NOMO-1 treated with DMSO at 0.1 percent for 48 hours (cell line): ENCODE measurements around the gene MAN1B1.
"Not testable (repeated sequence)": the region's sequence is repeated elsewhere in the genome, so short reads cannot be mapped to it uniquely, and the experiment has no call there.

Experiments used
- DNase-seq: peaks from one replicate; lab custom pipeline; 2025; ENCODE audit not compliant: unreplicated experiment; lab: John Stamatoyannopoulos, UW

The MAN1B1 gene

DNA sequence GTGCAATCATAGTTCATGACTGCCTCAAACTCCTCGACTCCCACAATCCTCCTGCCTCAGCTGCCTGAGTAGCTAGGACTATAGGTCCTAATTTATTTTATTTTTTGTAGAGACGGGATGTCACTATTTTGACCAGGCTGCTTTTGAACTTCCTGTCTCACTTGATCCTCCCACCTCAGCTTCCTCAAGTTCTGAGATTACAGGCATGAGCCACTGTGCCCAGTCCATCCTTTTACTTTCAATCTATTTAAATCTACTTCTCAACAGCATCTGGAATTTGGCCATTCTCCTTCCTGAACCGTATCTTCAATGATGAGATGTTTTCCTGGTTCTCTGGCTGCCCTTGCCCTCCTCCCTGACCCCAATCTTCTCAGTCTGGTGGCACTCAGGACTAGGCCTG is 40.0 kb downstream of the MAN1B1 start:
- peak; percentile 25 for DNase-seq

DNA sequence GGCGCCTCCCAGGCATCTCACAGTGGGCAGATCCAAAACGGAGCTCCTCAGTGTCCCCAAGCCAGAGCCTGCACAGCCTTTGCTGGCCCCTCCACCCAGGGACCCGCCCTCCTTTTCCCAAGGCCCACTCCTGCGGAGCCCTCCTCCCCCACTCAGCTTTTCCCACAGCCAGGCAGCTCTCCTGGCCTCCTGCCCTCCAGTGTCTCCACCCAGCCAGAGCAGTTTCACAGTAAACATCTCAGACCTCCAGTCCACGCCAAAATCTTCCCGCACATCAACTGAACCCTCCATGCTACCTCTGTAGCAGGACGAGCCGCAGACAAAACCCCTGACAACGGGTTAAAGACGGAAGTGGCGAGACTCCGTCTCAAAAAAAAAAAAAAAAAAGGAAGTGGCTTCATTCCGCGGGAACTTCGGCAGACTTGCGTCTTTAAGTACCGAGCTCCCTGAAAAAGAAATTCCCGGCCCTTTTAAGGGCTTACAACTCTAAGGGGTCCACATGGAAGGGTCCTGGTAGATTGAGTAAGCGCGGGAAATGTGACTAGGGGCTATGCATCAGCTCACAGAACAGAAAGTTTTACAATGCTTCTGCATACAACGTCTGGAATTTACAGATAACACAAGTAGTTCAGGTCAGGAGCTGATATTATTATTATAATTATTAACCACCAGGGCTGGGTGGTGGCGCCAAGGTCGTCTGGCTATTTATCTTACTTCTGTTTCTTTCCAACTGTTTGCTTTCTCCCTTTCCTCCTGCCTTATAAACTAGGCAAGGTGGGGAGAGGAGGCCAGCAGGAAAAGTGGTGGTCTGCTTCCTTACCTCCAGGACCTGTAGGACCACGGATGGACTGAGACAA is 40.7 kb downstream of the MAN1B1 start:
- peak; percentile 83 for DNase-seq

DNA sequence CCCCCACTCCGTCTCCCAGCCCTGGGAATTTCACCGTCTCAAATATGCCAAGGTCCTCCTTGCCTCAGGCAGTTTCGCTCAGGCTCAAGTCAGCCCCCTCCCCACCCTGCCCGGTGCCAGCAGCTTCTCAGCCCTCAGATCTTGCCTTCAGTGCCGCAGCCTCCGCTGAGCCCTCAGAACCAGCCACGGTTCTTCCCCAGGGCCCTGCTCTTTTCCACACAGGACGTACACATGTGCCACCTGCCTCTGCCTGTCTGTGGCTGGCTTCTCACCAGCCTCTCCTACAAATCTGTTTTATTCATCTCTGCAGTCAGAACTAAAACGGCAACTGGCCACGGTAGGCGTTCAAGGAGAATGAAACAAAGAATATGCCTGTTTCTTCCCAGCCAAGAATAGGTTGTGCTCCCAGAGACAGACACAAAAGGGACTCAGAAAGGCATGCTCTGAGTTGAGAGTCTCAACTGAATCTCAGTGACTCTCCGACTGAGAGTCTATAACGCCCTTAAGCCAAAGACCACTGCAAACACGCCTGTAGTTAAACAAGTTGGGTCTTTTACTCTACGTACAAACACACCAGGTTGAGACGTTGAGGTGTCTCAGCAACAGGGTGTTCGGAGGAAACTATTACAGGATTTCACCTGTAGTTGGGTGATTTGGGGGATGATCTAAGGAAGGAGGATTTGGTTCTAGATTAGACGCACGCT is 41.5 kb downstream of the MAN1B1 start:
- DNase-seq = no peak

DNA sequence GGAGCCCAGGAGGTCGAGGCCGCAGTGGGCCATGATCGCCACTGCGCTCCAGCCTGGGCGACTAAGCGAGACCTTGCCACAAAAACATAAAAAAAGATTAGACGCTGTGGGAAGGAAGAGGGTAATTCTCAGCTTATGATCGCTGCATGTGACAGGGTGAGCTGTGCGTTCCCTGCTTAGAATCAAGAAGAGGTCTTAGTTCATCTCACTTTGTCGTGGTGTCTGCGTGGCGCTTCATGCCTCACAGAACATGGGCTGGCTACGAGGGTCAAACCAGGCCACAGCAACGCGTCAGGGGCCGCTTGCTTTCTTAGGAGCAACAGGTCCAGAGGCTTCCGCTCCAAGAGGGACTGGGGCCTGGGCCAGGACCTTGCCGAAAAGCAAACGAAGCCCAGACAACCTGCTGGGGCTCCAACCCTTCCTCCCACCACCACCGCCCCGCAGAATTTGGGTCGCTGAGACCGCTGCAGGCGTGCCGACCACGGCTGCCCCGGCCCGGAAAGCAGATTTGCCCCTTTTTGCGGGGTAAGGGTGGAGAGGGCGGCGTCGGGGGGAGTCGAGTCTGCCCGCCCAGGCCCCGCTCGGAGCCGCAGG is 42.2 kb downstream of the MAN1B1 start:
- no peak for DNase-seq

DNA sequence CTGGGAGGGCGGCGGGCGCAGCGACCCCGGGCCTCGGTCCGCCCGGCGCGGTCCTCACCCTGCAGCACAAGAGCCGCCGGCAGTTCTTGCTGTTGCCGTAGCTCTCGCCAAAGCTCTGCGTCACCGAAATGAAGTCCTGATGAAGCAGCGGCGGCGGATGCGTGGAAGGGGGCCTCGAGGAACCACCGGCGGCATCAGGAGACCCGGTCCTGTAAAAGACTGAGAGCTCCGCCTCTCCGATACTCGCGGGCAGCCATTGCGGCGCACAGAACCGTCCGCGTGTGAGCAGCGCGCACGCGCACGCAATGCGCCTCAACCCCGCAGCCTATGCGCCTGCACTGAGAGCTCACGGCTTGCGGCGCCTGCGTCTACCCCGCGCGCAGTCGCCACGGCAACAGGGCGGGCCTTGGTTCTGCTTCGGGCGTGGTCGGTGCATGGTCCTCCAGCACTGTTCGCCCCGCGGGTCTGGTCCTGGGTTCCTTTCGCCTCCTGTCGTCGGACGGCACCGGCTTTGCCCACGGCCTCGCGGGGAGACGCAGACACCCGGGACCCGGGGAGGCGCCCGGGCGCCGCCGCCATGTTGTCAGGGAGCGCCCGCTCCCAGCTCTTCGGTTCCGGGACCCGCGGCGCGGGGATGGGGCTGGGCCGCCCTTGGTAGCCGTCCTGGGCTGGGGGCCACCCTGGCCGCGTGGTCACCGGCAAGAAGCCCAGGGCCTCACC is 42.8 kb downstream of the MAN1B1 start:
- peak; percentile 93 for DNase-seq

DNA sequence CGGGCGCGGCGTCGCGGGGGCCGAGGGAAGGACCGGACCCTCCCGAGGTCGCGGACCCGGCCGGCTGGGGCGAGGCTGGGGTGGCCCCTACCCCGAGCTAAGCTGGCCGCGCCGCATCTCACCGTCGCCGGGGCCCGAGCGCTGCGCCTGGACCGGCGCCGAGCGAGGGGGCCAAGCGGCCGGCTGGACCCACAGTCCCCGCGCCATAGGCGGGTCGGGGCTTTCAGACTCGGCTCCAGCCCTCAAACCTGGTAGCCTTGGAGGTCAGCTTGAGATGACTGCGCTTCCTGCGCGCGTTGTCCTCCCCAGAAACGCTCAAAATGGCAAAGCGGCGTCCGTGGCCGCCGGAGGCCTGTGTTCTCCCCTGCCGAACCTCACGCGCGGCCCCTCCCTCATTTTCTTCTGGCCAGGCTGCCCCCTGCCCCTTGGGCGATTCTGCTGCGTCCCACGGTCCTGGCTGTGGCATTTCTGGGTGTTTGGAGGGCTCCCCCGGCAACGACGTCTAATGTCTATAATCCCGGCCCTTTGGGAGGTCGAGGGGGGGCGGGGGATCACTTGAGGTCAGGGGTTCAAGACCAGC is 43.5 kb downstream of the MAN1B1 start:
- DNase-seq = no peak

DNA sequence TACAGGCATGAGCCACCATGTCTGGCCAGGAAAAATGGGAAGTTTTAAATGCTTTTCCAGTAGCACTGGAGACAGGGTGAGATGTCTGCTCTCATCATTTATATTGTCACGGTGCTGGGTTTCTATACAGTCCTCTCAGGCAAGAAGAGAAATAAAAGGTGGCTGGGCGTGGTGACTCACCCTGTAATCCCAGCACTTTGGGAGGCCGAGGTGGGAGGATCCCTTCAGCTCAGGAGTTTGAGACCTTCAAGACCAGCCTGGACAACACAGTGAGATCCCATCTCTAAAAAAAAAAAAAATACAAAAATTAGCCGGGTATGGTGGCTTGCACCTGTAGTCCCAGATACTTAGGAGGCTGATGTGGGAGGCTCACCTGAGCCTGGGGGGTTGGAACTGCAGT is 47.4 kb downstream of the MAN1B1 start:
- no peak for DNase-seq

DNA sequence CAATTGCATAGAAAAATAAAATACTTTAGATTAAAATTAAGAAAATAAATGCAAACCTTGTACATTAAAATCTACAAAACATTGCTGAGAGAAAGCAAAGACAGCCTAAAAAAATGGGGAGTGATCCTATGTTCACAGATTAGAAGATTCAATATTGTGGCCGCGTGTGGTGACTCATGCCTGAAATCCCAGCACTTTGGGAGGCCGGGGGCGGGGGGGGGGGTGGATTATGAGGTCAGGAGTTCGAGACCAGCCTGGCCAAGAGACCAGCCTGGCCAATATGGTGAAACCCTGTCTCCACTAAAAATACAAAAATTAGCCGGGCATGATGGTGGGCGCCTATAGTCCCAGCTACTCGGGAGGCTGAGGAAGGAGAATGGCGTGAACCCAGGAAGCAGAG is 48.4 kb downstream of the MAN1B1 start:
- not testable (repeated sequence) for DNase-seq

DNA sequence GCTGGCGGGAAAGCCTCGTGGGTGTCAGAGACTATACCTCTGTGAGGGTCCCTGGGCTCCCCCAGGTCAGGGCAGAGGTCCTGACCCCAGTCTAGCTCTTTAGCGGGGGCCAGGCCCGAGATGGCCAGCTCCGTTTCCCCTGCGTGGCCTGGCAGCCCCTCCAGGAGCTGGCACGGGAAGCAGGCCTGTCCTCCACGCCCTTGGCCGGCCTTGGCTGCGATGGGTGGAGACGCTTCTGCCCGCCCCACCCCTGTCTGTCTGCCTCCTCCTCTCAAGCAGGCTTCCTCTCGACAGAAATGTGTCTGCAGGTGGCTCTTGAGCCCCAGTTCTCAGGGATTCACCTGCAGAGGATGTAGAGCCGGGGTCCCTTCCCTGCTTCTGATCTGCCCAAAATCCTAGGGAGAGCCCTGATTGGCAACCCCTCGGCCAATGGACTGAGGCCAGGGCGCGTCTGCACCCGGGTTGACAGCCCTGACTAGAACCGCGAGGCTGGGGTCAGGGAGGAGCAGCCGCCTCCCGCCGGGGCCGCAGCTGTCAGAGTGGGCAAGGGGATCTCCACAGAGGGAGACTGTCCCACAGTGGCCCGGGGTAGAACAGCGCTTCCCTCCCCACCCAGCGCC is 49.6 kb downstream of the MAN1B1 start:
- no peak for DNase-seq

DNA sequence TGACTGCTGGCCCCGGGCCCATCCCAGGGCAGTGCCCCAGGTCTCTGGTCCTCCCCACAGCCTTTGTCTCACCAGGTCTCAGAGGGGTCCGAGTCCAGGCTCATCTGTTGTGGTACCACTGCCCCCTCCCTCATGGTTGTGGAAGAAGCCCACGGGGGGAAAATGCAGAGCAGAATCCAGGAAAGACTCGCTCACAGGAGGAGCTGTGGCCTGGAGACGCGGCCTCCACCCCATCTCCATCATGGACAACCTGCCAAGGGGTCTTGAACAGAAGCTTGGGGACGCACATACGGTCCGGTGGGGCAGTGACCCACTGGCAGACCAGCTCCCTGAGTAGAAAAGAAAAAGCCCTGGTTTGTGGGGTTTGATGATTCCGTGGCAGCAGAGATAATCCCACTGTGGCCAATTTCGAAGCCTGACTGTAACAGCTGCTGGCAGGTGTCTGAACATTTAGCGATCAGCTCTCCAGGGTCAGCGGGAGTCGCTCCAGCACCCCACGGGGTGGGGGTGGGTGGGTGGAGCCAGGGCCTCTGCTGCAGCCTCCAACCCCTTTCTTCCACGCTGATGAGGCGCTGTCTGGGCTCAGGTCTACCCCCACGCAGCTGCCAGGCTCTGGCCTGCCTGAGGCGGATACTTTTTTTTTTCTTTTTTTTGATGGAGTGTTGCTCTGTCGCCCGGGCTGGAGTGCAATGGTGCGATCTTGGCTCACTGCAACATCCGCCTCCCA is 50.3 kb downstream of the MAN1B1 start:
- no peak for DNase-seq

DNA sequence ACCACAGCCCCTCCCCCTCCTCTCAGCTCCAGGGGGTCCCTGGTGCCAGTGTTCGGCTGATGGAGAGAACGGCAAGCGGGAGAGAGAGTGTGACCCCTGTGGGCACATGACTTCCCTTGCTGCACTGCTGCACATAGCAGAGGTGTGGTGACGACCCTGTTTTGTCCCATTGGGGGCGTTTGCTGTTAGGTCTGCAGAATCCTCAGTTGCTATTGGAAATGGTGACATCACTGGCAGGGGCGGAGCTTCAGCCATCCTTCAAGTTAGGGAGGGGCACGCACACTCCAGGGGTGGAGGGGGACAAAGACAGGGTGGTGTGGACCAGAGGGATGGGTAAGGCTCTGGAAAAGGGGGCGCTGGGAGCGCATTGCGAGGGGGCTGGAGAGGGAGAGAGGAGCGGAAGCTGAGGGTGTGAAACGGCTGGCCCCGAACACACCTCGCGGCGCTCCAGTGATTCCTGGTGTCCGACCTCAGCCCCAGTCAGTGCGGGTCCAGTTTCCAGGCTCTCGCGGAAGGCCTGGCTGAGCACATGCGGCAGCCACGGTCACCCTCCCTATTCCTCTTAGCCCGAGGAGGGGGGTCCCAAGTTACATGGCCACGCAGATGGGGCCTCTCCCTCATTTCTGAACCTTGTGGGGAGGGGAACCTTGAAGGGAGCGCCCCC is 51.4 kb downstream of the MAN1B1 start:
- no peak for DNase-seq

DNA sequence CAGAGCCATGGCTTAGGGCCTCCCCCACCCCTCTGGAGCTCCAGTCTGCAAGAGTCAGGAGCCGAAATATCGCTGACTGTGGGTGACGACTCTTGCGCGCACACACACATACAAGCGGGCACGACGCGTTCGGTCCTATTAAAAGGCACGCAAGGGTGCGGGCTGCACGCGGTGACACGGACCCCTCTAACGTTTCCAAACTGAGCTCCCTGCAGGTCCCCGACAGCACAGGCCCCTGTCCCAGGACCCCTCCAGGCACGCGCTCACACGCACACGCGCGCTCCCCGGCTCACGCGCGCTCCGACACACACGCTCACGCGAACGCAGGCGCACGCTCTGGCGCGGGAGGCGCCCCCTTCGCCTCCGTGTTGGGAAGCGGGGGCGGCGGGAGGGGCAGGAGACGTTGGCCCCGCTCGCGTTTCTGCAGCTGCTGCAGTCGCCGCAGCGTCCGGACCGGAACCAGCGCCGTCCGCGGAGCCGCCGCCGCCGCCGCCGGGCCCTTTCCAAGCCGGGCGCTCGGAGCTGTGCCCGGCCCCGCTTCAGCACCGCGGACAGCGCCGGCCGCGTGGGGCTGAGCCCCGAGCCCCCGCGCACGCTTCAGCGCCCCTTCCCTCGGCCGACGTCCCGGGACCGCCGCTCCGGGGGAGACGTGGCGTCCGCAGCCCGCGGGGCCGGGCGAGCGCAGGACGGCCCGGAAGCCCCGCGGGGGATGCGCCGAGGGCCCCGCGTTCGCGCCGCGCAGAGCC is 52.1 kb downstream of the MAN1B1 start, which contains the start of gene GRIN1:
GRIN1 (plus strand) TSS at position 433 of the 746 bp plus-strand sequence. CDS start 333 bp downstream, outside the sequence.
- no peak for DNase-seq

DNA sequence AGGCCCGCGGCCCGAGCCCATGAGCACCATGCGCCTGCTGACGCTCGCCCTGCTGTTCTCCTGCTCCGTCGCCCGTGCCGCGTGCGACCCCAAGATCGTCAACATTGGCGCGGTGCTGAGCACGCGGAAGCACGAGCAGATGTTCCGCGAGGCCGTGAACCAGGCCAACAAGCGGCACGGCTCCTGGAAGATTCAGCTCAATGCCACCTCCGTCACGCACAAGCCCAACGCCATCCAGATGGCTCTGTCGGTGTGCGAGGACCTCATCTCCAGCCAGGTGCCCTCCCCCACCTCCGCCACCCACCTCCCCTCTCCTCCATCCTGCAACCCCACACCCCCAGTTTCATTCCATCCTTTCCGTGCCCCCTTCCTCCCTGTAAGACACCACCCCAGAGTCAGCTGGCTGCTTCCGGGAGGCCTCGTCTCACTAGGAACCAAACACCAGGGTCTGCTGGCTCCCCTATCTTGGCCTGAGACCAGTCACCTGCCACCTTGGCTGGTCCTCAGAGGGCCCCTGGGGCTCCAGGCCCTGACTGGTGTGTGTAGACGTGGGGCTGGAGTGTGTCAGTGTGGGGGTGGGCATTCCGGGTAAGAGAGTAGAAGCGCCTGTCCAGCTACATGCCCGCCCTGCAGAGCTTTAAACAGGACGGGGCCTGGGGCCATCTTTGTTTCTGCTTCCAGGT is 52.8 kb downstream of the MAN1B1 start:
- DNase-seq = no peak

DNA sequence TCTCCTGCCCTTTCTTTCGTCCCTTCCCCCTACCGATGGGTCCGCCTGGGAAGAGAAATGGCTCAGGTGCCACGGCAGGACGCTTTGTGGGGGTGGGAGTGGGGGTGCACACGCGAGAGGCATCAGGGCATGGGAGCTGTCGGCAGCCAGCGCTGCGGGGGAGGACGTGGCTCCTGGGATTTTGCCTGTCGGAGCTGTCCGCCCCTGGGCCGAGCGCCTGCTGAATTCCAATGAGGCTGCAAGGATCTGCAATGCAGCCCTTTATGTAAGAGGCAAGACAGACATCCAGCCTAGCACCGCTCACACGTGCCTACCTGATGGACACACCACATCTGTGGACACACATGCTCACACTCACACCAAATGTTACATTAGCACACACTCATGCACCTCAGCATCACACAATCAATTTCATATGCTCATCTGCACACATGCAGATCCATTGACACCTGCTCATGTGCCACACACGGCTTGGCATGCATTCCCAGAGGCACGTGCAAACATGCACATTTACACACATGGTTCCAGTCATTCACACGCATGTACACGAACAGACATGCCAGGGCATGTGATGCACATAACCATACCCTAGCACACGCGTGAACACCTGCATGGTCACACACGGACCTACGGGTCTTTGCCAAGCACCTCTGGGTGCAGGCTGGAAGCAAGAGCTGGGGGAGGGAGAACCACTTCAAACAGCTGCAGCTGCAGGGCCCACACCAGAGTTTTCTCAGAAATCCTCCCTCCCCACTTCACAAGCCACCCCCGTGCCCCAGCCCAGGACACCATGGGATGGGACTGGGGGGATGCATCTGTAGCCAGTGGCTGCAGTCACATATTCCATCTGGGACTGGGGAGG is 53.6 kb downstream of the MAN1B1 start:
- DNase-seq = no peak

DNA sequence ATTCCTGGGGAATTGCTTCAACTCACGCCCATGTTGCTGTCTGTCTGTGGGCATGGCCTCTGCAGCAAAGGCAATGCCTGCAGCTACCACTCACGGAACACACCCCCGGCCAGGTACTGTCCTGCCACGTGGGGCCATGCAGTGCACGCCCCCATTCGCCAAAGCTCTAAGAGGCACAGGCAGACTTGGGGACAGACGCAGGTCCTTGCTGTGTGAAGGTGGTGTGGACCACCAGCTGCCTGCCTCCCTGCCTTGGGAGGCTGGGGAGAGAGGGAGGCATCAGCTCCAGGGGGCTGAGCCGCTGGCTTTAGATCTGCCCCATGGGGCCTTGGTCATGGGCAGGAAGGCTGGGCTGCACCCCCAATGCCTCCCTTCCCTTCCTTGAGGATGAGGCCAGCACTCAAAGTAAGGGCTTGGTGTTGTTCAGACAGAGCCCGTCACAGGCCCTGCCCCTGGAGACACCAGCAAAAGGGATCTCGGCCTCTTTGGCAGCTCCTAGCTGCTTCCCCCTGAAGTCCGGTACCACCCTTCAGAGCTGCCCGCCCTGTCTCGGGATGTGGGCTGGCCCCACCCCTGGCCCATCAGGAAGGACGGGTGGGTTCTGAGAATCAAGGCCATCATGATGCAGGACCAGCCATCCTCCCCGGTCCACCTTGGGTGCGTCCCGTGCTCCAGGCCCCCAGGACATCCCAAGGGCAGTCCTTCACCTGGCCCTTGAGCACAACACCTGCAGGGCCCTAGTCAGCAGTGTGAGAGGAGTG is 54.4 kb downstream of the MAN1B1 start:
- DNase-seq = no peak
